MM.1S (cell line): ENCODE measurements around the gene EPHX1.
"Not testable (repeated sequence)": the region's sequence is repeated elsewhere in the genome, so short reads cannot be mapped to it uniquely, and the experiment has no call there.

Experiments used
- DNase-seq: peaks from one replicate; pipeline ENCODE4 v3.0.0-alpha.2; 2015
- H2AFZ ChIP-seq: fragments of 300-600 bp; sonication (generic); 2 replicates; pipeline ENCODE4 v1.6.0; 2016; ENCODE audit warnings: antibody characterized with exemption, low read length
- H3F3A ChIP-seq: fragments of 300-600 bp; sonication (generic); 2 replicates; pipeline ENCODE4 v1.6.1; 2016; ENCODE audit warnings: mild to moderate bottlenecking, antibody characterized with exemption, low read length, moderate library complexity, mixed read lengths; ENCODE audit not compliant: insufficient read depth
- H3K27ac ChIP-seq: fragments of 300-600 bp; sonication (generic); 2 replicates; pipeline ENCODE4 v1.5.1; 2016; ENCODE audit warnings: mild to moderate bottlenecking, low read length
- H3K27me3 ChIP-seq: fragments of 300-600 bp; sonication (generic); replicated peaks from 2 replicates; pipeline ENCODE4 v1.6.0; 2016; ENCODE audit warnings: low read length; ENCODE audit not compliant: insufficient read depth
- H3K36me3 ChIP-seq: fragments of 300-600 bp; sonication (generic); replicated peaks from 2 replicates; pipeline ENCODE4 v1.6.1; 2016; ENCODE audit warnings: mild to moderate bottlenecking, low read length, mixed read lengths; ENCODE audit not compliant: insufficient read depth
- H3K4me1 ChIP-seq: fragments of 300-600 bp; sonication (generic); 2 replicates; pipeline ENCODE4 v1.6.1; 2016; ENCODE audit warnings: low read length, mixed read lengths
- H3K4me2 ChIP-seq: fragments of 300-600 bp; sonication (generic); 2 replicates; pipeline ENCODE4 v1.6.0; 2016; ENCODE audit warnings: low read depth, low read length
- H3K4me3 ChIP-seq: fragments of 300-600 bp; sonication (generic); 2 replicates; pipeline ENCODE4 v1.5.1; 2016; ENCODE audit warnings: low read length, mixed read lengths
- H3K79me2 ChIP-seq: fragments of 300-600 bp; sonication (generic); 2 replicates; pipeline ENCODE4 v1.6.1; 2016; ENCODE audit warnings: mixed run types, low read length, mixed read lengths
- H3K9ac ChIP-seq: fragments of 300-600 bp; sonication (generic); 2 replicates; pipeline ENCODE4 v1.6.1; 2016; ENCODE audit warnings: low read length, mixed read lengths
- H3K9me2 ChIP-seq: fragments of 300-600 bp; sonication (generic); replicated peaks from 2 replicates; pipeline ENCODE4 v1.6.1; 2016; ENCODE audit warnings: mild to moderate bottlenecking, low read length, mixed read lengths; ENCODE audit not compliant: insufficient read depth
- H3K9me3 ChIP-seq: fragments of 300-600 bp; sonication (generic); replicated peaks from 2 replicates; pipeline ENCODE4 v1.6.1; 2016; ENCODE audit warnings: mild to moderate bottlenecking, low read length, mixed read lengths; ENCODE audit not compliant: insufficient read depth
- H4K20me1 ChIP-seq: fragments of 300-600 bp; sonication (generic); 2 replicates; pipeline ENCODE4 v1.6.1; 2016; ENCODE audit warnings: mild to moderate bottlenecking, low read length, moderate library complexity, mixed read lengths; ENCODE audit not compliant: insufficient read depth
- EZH2 ChIP-seq: fragments of 300-600 bp; sonication (generic); optimal IDR thresholded peaks from 2 replicates; pipeline ENCODE3; 2017; ENCODE audit warnings: low read depth, mild to moderate bottlenecking, antibody characterized with exemption, low read length, mixed read lengths
- EZH2phosphoT487 ChIP-seq: fragments of 300-600 bp; sonication (generic); IDR thresholded peaks from 2 replicates; pipeline ENCODE4 v1.6.1; 2018; ENCODE audit warnings: antibody characterized with exemption, low read length
- TF ChIP-seq, protein P1 (sequence below): fragments of 300-600 bp; sonication (generic); IDR thresholded peaks from 2 replicates; pipeline ENCODE4 v1.5.1; 2016; ENCODE audit warnings: antibody characterized with exemption, low read length, mixed read lengths

The EPHX1 gene

DNA sequence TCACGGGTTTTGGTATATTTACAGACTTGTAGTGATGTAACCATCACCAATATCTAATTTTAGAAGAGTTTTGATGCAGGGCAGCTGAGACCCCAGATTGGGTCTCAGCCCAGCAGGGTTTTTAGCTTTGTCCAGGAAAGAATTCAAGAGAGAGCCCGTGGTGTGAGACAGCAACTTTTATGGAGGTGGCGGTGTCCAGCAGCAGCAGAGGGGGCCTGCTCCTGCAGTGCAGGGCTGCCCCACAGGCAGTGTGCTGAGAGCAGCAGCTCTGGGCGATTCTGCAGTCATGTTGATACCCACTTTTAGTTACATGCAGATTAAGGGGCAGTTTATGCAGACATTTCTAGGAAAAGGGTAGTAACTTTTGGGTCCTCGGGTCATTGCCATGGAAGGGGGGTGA is 1.8 kb upstream of the EPHX1 start:
- Histone ChIP-seq H3K79me2 (peaks cover 5% of the 10 kb centered on the region; the same call in 1 of the 2 replicates), H3K27ac (no peak overlapping the region), H3K4me1 (no peaks in the 10 kb centered on the region), H2AFZ (no peak overlapping the region), H3K4me3 (no peak overlapping the region), H3K9me3 (no peaks in the 10 kb centered on the region), H3K4me2 (no peak overlapping the region), H3K9me2 (no peaks in the 10 kb centered on the region), H4K20me1 (no peaks in the 10 kb centered on the region), H3K27me3 (no peaks in the 10 kb centered on the region), H3K36me3 (no peaks in the 10 kb centered on the region), H3K9ac (no peak overlapping the region), H3F3A (peaks cover 5% of the 10 kb centered on the region; the same call in 1 of the 2 replicates)
- no peak for TF ChIP-seq EZH2
- TF ChIP-seq, protein P1, sequence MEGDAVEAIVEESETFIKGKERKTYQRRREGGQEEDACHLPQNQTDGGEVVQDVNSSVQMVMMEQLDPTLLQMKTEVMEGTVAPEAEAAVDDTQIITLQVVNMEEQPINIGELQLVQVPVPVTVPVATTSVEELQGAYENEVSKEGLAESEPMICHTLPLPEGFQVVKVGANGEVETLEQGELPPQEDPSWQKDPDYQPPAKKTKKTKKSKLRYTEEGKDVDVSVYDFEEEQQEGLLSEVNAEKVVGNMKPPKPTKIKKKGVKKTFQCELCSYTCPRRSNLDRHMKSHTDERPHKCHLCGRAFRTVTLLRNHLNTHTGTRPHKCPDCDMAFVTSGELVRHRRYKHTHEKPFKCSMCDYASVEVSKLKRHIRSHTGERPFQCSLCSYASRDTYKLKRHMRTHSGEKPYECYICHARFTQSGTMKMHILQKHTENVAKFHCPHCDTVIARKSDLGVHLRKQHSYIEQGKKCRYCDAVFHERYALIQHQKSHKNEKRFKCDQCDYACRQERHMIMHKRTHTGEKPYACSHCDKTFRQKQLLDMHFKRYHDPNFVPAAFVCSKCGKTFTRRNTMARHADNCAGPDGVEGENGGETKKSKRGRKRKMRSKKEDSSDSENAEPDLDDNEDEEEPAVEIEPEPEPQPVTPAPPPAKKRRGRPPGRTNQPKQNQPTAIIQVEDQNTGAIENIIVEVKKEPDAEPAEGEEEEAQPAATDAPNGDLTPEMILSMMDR = no peak
- no peak for TF ChIP-seq EZH2phosphoT487
- DNase-seq = no peak

DNA sequence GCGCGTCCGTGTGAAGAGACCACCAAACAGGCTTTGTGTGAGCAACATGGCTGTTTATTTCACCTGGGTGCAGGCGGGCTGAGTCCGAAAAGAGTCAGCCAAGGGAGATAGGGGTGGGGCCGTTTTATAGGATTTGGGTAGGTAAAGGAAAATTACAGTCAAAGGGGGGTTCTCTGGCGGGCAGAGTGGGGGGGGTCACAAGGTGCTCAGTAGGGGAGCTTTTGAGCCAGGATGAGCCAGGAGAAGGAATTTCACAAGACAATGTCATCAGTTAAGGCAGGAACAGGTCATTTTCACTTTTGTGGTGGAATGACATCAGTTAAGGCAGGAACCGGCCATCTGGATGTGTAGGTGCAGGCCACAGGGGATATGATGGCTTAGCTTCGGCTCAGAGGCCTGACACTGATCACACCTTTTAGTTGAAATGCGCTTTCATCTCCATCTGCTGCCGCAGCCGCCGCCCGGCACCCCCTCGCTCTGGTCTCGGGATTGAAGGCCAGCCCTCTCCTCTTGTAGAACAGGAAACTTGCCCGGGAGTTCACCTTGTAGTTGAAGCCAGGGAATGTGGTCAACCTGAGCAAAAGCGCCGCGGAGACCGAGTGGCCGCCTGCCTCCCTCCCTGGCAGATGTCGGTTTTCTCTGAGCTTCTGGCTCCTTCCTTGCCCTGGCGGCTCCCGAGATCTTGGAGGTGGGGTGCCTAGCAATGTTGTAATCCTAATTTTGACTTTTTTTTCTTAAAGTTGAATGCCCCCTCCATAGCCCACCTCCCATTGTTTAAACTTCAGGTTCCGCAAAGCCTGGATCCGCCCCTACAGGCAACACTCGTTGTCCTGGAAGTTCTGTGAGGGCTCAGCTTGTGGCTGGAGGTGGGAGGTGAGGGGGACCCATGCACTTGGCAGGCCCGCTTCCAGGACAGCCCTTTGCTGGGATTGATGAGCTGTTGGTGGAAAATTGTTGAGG is 935 bp downstream of the EPHX1 start:
- H3K27me3 ChIP-seq, H3K4me1 ChIP-seq, H4K20me1 ChIP-seq, H3K36me3 ChIP-seq, H3K27ac ChIP-seq, H3K9me3 ChIP-seq, H3K79me2 ChIP-seq, H3K9me2 ChIP-seq, H3F3A ChIP-seq: not testable (repeated sequence)
- H3K4me3 ChIP-seq = peak overlapping the region; percentile 73
- peak overlapping the region; percentile 66 for H2AFZ ChIP-seq
- peak; percentile 16 for DNase-seq
- peak overlapping the region; percentile 90 for H3K4me2 ChIP-seq
- peak overlapping the region; percentile 45; the same call in 1 of the 2 replicates for H3K9ac ChIP-seq

DNA sequence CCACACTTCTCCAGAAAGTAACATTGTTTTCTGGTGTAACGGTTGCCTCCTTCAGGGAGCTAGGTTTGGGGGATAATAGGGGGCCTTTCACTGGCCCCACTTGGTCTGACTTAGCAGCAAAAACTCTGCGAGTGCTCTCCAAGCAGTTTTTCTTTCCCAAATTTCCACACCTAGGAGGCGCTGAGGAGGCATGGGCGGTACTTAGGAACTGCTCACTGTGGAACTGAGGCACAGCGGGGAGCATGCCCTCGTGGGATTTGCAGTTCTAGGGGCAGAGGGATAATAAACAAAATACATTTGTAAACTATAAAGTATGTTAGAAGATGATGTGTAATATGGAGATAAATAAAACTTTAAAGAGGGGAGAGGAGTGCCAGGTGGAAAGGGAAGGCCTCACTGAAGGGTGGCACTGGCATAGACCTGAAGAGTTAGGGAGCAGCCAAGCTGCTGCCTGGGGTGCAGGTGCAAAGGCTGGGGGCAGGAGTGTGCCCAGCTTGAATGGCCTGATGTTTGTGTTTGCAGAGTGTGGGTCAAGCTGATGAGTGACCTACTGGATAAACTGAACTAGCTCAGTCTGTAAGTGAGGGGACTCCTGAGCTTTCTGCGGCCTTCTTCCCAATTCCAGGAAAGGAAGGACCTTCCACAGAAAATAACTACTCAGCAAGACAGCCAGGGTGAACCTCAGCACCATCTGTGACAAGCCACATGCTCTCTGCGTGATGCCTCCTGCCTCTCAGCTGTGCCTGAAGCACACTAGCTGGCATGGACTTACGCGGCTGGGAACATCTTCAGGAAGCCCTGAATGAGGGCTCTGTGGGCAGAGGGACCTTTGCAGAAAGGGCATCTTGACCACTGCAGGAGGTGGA is 1.9 kb downstream of the EPHX1 start:
- TF ChIP-seq, protein P1 = no peak
- TF ChIP-seq EZH2 (no peak), EZH2phosphoT487 (no peak)
- no peaks in the 10 kb centered on the region for H4K20me1 ChIP-seq
- H3K27ac ChIP-seq = no peak overlapping the region
- no peaks in the 10 kb centered on the region for H3K9me2 ChIP-seq
- H3K4me1 ChIP-seq = no peaks in the 10 kb centered on the region
- H3F3A ChIP-seq = peaks cover 5% of the 10 kb centered on the region; the same call in 1 of the 2 replicates
- H3K36me3 ChIP-seq = no peaks in the 10 kb centered on the region
- no peak overlapping the region for H2AFZ ChIP-seq
- no peak for DNase-seq
- peaks cover 5% of the 10 kb centered on the region; the same call in 1 of the 2 replicates for H3K79me2 ChIP-seq
- H3K9me3 ChIP-seq = no peaks in the 10 kb centered on the region
- no peak overlapping the region for H3K4me2 ChIP-seq
- no peaks in the 10 kb centered on the region for H3K27me3 ChIP-seq
- H3K4me3 ChIP-seq = no peak overlapping the region
- no peak overlapping the region for H3K9ac ChIP-seq
